NCI-H128 (cell line): ENCODE measurements around the gene TBCA.

Experiments used
- DNase-seq: peaks from one replicate; lab custom pipeline; 2025; ENCODE audit not compliant: unreplicated experiment; lab: John Stamatoyannopoulos, UW

Gene TBCA, protein sequence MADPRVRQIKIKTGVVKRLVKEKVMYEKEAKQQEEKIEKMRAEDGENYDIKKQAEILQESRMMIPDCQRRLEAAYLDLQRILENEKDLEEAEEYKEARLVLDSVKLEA

DNA sequence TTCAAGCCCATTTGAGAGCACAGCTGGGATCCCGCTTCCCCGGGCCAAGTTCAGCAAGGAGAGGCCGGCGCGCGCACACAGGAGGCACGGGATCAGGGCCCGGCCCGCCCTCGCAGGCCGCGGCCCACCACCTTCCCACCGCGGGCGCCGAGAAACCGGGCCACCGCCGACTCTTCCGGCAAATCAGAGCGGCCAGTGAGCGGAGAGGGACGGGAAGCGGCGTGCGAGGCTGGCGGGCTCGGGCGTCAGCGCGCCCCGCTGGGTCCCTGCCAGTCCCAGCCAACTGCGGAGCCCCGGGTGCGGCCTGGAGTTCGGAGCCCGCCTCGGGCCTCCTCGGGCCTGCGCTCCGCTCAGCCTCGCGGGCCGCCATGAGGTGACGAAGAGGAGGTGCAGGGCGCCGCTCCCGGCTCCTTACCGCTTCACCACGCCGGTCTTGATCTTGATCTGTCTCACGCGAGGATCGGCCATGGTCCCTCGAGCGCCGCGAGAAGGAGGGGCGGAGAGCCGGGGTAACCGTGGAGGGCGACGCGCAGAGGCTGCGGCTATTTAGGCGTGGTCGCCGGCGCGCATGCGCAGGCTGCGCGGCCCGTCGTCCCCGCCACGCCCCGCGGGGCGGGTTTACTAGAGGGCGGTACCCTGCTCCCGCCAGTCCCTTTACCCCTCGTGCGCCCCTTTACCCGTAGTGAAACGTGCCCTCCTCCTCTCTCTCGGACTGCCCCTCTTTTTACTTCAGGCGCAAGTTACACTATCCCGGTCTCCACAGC lies at the start of gene TBCA:
TSS of gene TBCA (minus strand) at position 550 of the 764 bp plus-strand sequence. CDS start at position 468, 82 bp downstream.
- DNase-seq = peak; percentile 70

GRCh38 chr5:77824981-77825380 lies 48.8 kb upstream of the TBCA start:
- no peak for DNase-seq

GRCh38 chr5:77816686-77817085 lies 40.5 kb upstream of the TBCA start:
- DNase-seq = no peak

DNA sequence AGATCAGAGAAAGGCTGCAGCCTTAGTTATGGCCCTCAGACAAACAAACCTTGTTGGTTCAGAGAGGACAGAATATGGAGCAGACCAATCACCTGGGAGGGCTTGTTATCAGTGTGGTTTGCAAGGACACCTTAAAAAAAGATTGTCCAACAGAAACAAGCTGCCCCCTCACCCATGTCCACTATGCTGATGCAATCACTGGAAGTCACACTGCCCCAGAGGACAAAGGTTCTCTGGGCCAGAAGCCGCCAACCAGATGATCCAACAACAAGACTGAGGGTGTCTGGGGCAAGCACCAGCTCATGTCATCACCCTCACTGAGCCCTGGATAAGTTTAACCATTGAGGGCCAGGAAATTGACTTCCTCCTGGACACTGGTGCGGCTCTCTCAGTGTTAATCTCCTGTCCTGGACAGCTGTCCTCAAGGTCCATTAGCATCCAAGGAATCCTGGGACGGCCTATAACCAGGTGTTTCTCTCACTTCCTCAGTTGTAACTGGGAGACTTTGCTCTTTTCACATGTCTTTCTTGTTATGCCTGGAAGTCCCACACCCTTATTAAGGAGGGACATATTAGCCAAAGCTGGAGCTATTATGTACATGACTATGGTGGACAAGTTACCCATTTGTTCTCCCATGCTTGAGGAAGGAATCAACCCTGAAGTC lies 36.9 kb upstream of the TBCA start:
- DNase-seq = no peak

GRCh38 chr5:77806213-77806843 lies 30.2 kb upstream of the TBCA start:
- no peak for DNase-seq

GRCh38 chr5:77798456-77798855 lies 22.3 kb upstream of the TBCA start:
- no peak for DNase-seq

DNA sequence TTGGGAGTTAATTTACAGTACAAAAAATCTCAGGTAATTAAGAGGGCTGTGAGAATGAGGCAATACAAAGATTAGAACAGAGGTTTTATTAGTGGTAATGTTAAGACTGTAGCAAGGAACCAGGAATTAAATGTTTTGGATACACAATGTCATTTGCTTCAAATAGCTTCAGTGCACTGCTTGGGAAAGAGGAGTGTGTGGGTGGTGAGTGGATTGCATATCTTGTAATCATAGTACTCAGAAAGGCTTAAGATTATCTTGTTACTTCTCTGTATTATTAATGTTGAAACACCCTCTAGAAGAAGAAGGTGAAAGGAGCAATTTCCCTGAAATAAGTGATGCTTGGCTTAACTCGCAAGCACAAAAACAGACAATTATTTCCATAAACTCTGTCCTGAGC lies 21.0 kb upstream of the TBCA start:
- no peak for DNase-seq

DNA sequence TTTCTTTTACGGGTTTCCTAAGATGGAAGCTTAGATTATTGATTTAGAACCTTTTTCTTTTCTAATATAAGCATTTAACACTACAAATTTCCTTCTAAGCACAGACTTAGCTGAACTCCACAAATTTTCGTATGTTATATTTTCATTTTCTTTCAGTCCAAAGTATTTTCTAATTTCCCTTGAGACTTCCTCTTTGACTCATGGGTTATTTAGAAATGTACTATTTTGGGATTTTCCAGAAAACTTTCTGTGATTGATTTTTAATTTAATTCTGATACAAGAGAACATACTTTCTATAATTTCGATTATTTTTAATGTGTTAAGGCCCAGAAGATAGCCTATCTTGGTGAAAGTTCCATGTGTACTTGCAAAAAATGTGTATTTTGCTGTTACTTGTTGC lies 19.7 kb upstream of the TBCA start:
- no peak for DNase-seq

DNA sequence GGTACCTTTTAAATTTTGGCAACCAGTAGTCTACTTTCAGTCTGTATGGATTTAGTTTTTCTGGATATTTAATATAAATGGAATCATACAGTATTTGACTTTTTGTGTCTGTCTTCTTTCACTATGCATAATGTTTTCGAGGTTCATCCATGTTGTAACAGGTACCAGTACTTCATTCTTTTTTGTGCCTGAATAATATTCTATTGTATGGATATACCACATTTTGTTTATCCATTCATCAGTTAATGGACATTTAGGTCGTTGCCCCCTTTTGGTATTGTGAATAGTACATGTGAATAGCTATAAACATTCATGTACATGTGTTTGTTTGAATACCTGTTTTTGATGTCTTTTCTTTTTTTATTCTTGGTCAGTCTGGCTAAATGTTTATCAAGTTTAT lies 19.1 kb upstream of the TBCA start:
- DNase-seq = no peak

GRCh38 chr5:77791926-77792325 lies 15.8 kb upstream of the TBCA start:
- no peak for DNase-seq

DNA sequence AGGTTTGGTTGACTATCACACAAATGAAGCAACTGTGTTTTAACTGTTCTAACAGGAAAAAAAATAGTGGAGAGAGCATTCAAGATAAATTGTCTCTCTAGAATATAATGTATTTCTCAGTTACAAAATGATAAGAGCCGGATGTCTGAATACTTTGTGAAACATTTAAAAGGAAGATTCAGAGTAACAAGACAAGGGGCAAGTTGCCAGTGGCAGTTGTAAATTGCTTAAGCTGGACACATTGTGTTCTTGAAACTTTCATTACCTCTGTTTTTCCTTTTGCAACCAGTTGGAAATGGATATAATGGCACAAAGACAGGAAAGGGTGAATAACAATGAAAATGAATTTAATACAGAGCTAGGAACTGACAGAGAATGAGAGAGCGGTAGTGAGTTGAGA lies 15.2 kb upstream of the TBCA start:
- no peak for DNase-seq

GRCh38 chr5:77785229-77785628 lies 9.1 kb upstream of the TBCA start:
- no peak for DNase-seq

GRCh38 chr5:77784735-77785134 lies 8.6 kb upstream of the TBCA start:
- DNase-seq = no peak

DNA sequence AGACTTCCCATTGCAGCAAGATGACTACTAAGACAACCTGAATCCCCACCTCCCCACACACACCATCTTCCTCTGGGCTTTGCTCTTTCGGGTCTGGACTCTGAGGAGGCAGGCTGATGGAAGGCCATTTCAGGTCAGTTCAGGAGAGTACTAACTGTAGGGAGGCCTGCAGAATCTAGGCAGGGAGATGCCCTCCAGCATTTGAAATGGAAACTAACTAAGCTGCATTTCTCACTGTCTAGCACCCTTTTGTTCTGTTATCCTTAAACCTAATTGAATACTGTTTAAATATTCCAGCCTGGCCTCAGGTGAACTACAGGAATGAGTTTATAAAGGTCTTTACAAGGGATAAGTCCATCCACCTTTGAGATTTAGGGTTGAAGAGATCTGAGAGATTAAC lies 4.9 kb upstream of the TBCA start:
- DNase-seq = no peak

DNA sequence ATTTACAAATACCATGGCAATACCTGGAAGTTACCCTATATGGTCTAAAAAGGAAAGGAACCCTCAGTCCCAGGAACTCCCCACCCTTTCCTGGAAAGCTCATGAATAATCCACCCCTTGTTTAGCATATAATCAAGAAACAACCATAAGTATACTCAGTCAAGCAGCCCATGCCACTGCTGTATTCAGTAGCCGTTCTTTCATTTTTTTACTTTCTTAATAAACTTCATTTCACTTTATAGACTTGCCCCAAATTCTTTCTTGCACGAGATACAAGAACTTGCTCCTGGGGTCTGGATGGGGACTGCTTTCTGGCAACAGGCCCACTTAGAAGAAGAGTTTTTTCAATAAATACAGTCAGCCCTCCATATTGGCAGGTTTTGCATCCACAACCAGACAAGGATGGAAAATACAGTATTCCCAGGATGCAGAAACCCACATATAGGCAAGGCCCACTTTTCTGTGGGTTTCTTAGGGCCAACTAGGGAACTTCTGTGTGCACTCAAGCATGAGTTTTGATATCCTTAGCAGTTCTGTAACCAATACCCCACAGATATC lies 2.8 kb upstream of the TBCA start:
- DNase-seq = no peak

DNA sequence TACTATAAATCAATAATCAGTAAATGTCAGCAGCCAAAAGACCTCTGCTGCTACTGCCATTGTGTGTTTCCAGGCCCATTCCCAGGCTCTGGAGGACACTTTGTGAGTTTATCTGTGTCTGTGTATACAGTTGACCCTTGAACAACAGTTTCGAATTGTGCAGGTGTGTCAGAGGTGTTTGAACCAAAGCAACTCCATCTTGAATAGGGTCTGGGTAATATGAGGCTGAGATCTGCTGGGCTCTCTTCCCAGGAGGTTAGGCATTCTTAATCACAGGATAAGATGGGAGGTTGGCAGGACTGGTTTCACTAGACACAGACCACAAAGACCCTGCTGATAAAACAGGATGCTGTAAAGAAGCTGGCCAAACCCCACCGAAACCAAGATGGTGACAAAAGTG lies 2.3 kb upstream of the TBCA start:
- no peak for DNase-seq

- no peak for DNase-seq
Observed at GRCh38 chr5:77777911-77778310, 1.8 kb upstream of the TBCA start.

GRCh38 chr5:77777281-77777892 lies 1.2 kb upstream of the TBCA start:
- DNase-seq = no peak

GRCh38 chr5:77776554-77777206 lies 541 bp upstream of the TBCA start:
- DNase-seq = no peak

- DNase-seq = no peak
Observed at GRCh38 chr5:77774981-77775789, 954 bp downstream of the TBCA start.
